Measurements from ENCODE around the gene ANGPTL7. TPM values are rescaled to one million over a fixed set of nuclear protein-coding genes. Genes with fewer than 3 reads are reported as not detected.

The ANGPTL7 gene
- total RNA-seq, 6 donors from 2014 or later: 0.17 to 4.6 (median 1.3) TPM; not detected in 1

- ATAC-seq (ENCODE audit: low FRiP score in 2 of 2): no peak
- H3K36me3 ChIP-seq: peaks cover 28 to 83% (median 71%) of the 10 kb centered on the region in 4 donors
- H3K27me3 ChIP-seq: no peaks in the 10 kb centered on the region
- H3K27ac ChIP-seq: no peak overlapping the region
- 74 to 92% methylated on average over 4 of the region's 4 CpGs for WGBS, 2 donors
- no peak for DNase-seq
- no peak overlapping the region for H3K4me3 ChIP-seq
- no peaks in the 10 kb centered on the region for H3K4me1 ChIP-seq
- H3K9me3 ChIP-seq: no peaks in the 10 kb centered on the region
- TF ChIP-seq, protein P1, sequence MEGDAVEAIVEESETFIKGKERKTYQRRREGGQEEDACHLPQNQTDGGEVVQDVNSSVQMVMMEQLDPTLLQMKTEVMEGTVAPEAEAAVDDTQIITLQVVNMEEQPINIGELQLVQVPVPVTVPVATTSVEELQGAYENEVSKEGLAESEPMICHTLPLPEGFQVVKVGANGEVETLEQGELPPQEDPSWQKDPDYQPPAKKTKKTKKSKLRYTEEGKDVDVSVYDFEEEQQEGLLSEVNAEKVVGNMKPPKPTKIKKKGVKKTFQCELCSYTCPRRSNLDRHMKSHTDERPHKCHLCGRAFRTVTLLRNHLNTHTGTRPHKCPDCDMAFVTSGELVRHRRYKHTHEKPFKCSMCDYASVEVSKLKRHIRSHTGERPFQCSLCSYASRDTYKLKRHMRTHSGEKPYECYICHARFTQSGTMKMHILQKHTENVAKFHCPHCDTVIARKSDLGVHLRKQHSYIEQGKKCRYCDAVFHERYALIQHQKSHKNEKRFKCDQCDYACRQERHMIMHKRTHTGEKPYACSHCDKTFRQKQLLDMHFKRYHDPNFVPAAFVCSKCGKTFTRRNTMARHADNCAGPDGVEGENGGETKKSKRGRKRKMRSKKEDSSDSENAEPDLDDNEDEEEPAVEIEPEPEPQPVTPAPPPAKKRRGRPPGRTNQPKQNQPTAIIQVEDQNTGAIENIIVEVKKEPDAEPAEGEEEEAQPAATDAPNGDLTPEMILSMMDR (IDR thresholded peaks at IDR 0.05): no peak
- no peak for TF ChIP-seq POLR2A (IDR thresholded peaks at IDR 0.05)
- TF ChIP-seq EP300 (IDR thresholded peaks at IDR 0.05): no peak
- TF ChIP-seq POLR2AphosphoS5 (IDR thresholded peaks at IDR 0.05): no peak
These were observed 40.0 kb downstream of the ANGPTL7 start for GRCh38 chr1:11229203-11229602.

DNA sequence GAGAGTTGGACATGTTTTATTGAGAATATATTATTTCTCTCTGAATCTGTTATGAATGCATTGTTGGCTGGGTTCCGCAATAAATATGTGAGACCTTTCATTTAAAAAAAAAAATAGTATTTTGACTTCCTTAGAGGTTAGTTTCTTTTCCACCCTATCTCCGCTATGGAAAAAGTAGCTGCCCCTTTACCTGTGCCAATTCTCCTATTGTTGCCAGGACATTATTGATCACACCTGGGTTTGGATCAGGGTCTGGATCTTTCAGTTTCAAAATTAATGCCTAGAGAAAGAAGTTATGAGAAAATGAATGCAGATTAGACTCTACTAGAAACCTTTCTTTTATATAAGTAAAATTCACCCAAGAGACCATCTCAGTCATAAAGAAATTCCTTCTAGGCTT lies 44.1 kb downstream of the ANGPTL7 start:
- no peak overlapping the region for H3K4me3 ChIP-seq
- H3K27ac ChIP-seq: no peak overlapping the region
- peaks cover 0 to 8% (median 2%) of the 10 kb centered on the region in 4 donors for H3K4me1 ChIP-seq
- TF ChIP-seq POLR2AphosphoS5 (IDR thresholded peaks at IDR 0.05): no peak
- TF ChIP-seq POLR2A (IDR thresholded peaks at IDR 0.05): no peak
- TF ChIP-seq EP300 (IDR thresholded peaks at IDR 0.05): no peak
- TF ChIP-seq, protein P1 (IDR thresholded peaks at IDR 0.05): no peak
- H3K9me3 ChIP-seq: no peaks in the 10 kb centered on the region
- DNase-seq (no peak), ATAC-seq (ENCODE audit: low FRiP score in 2 of 2) (no peak)
- peaks cover 35 to 99% (median 79%) of the 10 kb centered on the region in 4 donors for H3K36me3 ChIP-seq
- H3K27me3 ChIP-seq: no peaks in the 10 kb centered on the region
- WGBS, 2 donors: 96 to 97% methylated on average over 2 of the region's 2 CpGs

GRCh38 chr1:11237356-11237755 lies 48.2 kb downstream of the ANGPTL7 start:
- no peak for ATAC-seq (ENCODE audit: low FRiP score in 2 of 2)
- 67 to 81% methylated on average over 6 of the region's 6 CpGs for WGBS, 2 donors
- peaks cover 0 to 8% (median 2%) of the 10 kb centered on the region in 4 donors for H3K4me1 ChIP-seq
- H3K9me3 ChIP-seq: no peaks in the 10 kb centered on the region
- H3K36me3 ChIP-seq: peaks cover 23 to 99% (median 72%) of the 10 kb centered on the region in 4 donors
- DNase-seq: no peak
- H3K27me3 ChIP-seq: no peaks in the 10 kb centered on the region
- peak overlapping the region in 1 of 4 donors; percentile 61 for H3K27ac ChIP-seq
- TF ChIP-seq, protein P1 (IDR thresholded peaks at IDR 0.05): no peak
- TF ChIP-seq POLR2A (IDR thresholded peaks at IDR 0.05) (no peak), POLR2AphosphoS5 (IDR thresholded peaks at IDR 0.05) (no peak), EP300 (IDR thresholded peaks at IDR 0.05) (no peak)
- H3K4me3 ChIP-seq: no peak overlapping the region

DNA sequence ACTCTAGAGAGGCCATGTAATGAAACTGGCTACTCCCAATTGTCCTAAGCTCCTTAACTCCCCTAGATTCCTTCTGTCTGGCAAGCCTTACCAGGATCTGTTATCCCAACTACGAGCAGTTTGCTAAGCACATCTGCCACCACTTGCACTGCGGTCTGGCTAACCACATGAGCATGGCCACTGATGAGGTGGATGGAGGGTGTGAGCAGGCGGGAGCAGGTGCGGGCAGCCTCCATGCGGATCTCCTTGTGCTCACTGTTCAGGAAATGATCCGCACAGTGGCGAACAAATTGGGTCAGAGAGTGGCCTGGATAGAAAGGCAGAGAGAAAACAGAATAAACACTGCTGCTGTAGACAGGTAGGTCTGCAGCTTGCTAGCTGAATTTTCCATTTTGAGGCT lies 49.2 kb downstream of the ANGPTL7 start:
- peaks cover 0 to 8% (median 2%) of the 10 kb centered on the region in 4 donors for H3K4me1 ChIP-seq
- DNase-seq (no peak), ATAC-seq (ENCODE audit: low FRiP score in 2 of 2) (no peak)
- H3K36me3 ChIP-seq: peaks cover 23 to 99% (median 71%) of the 10 kb centered on the region in 4 donors
- H3K27ac ChIP-seq: no peak overlapping the region
- TF ChIP-seq, protein P1 (IDR thresholded peaks at IDR 0.05): no peak
- TF ChIP-seq POLR2AphosphoS5 (IDR thresholded peaks at IDR 0.05) (no peak), EP300 (IDR thresholded peaks at IDR 0.05) (no peak), POLR2A (IDR thresholded peaks at IDR 0.05) (no peak)
- no peaks in the 10 kb centered on the region for H3K9me3 ChIP-seq
- no peak overlapping the region for H3K4me3 ChIP-seq
- 94 to 98% methylated on average over 7 of the region's 7 CpGs for WGBS, 2 donors
- H3K27me3 ChIP-seq: no peaks in the 10 kb centered on the region

GRCh38 chr1:11245248-11245647 lies 56.1 kb downstream of the ANGPTL7 start:
- ATAC-seq (ENCODE audit: low FRiP score in 2 of 2) (no peak), DNase-seq (no peak)
- Histone ChIP-seq H3K4me3 (no peak overlapping the region), H3K36me3 (peaks cover 21 to 78% (median 57%) of the 10 kb centered on the region in 4 donors), H3K9me3 (no peaks in the 10 kb centered on the region), H3K27me3 (no peaks in the 10 kb centered on the region), H3K27ac (no peak overlapping the region), H3K4me1 (no peaks in the 10 kb centered on the region)
- no peak for TF ChIP-seq POLR2AphosphoS5 (IDR thresholded peaks at IDR 0.05)
- no peak for TF ChIP-seq POLR2A (IDR thresholded peaks at IDR 0.05)
- TF ChIP-seq, protein P1 (IDR thresholded peaks at IDR 0.05): no peak
- no peak for TF ChIP-seq EP300 (IDR thresholded peaks at IDR 0.05)
- WGBS, 2 donors: 73 to 84% methylated on average over 3 of the region's 3 CpGs
